Parathyroid adenoma (tissue), 2 donors: Measurements from ENCODE around the gene SUMF2.
"Not testable (repeated sequence)": the region's sequence is repeated elsewhere in the genome, so short reads cannot be mapped to it uniquely, and the experiment has no call there.

Experiments used
- H2AFZ ChIP-seq: fragments of 300-600 bp; sonication (generic); one replicate; pipeline ENCODE4 v1.7.0; 2017; ENCODE audit warnings: antibody characterized with exemption, mild to moderate bottlenecking
- H3K27ac ChIP-seq: fragments of 300-600 bp; sonication (generic); one replicate; pipeline ENCODE4 v1.7.0; 2017
- H3K27me3 ChIP-seq: fragments of 300-600 bp; sonication (generic); one replicate; pipeline ENCODE4 v1.7.0; 2017; ENCODE audit warnings: low read length; ENCODE audit not compliant: control insufficient read depth, insufficient read depth
- H3K36me3 ChIP-seq: fragments of 300-600 bp; sonication (generic); one replicate; pipeline ENCODE4 v1.7.0; 2017; ENCODE audit warnings: low read length; ENCODE audit not compliant: control insufficient read depth, insufficient read depth
- H3K4me1 ChIP-seq: fragments of 300-600 bp; sonication (generic); one replicate; pipeline ENCODE4 v1.7.0; 2017; ENCODE audit warnings: control low read depth
- H3K4me2 ChIP-seq: fragments of 300-600 bp; sonication (generic); one replicate; pipeline ENCODE4 v1.7.0; 2017; ENCODE audit warnings: low read length
- H3K4me3 ChIP-seq: fragments of 300-600 bp; sonication (generic); one replicate; pipeline ENCODE4 v1.7.0; 2017; ENCODE audit warnings: low read depth, low read length
- H3K79me2 ChIP-seq: fragments of 300-600 bp; sonication (generic); one replicate; pipeline ENCODE4 v1.7.0; 2017; ENCODE audit warnings: control low read depth
- H3K9ac ChIP-seq: fragments of 300-600 bp; sonication (generic); one replicate; pipeline ENCODE4 v1.7.0; 2017; ENCODE audit warnings: mild to moderate bottlenecking
- H3K9me3 ChIP-seq: fragments of 300-600 bp; sonication (generic); one replicate; pipeline ENCODE4 v1.7.0; 2017; ENCODE audit warnings: low read length; ENCODE audit not compliant: control insufficient read depth
- TF ChIP-seq, protein P1 (sequence below): fragments of 300-600 bp; sonication (generic); IDR thresholded peaks from one replicate; pipeline ENCODE4 v1.7.0; 2017; ENCODE audit warnings: antibody characterized with exemption, mild to moderate bottlenecking
- donor health status: primary hyperparathyroidism.

The SUMF2 gene

DNA sequence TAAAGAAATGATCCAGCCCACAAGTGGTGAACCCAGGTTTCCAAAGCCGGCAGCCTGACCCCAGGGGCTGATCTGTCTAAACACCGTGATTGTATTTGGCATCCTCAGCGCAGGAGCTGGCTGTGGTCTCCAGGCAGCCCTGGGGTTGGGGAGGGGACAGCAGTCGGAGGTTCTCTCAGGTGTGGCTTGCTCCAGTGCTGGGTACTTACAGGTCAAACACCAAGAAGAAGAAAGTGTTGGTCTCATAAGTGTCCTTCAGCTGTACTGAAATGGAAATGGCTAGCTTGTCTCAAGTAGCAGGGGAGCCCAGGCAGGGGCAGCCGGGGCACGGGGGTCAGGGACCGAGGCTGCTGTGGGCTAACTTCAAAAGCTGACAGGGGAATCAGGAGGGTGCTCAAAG, 22.7 kb downstream of the SUMF2 start:
- H3K9me3 ChIP-seq, result no peaks in the 10 kb centered on the region
- TF ChIP-seq, protein P1, sequence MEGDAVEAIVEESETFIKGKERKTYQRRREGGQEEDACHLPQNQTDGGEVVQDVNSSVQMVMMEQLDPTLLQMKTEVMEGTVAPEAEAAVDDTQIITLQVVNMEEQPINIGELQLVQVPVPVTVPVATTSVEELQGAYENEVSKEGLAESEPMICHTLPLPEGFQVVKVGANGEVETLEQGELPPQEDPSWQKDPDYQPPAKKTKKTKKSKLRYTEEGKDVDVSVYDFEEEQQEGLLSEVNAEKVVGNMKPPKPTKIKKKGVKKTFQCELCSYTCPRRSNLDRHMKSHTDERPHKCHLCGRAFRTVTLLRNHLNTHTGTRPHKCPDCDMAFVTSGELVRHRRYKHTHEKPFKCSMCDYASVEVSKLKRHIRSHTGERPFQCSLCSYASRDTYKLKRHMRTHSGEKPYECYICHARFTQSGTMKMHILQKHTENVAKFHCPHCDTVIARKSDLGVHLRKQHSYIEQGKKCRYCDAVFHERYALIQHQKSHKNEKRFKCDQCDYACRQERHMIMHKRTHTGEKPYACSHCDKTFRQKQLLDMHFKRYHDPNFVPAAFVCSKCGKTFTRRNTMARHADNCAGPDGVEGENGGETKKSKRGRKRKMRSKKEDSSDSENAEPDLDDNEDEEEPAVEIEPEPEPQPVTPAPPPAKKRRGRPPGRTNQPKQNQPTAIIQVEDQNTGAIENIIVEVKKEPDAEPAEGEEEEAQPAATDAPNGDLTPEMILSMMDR, result no peak
- H3K27ac ChIP-seq, result no peak overlapping the region
- no peak overlapping the region for H2AFZ ChIP-seq
- no peaks in the 10 kb centered on the region for H3K79me2 ChIP-seq
- H3K4me2 ChIP-seq, result no peak overlapping the region
- H3K4me3 ChIP-seq, result no peak overlapping the region
- no peaks in the 10 kb centered on the region for H3K27me3 ChIP-seq
- H3K36me3 ChIP-seq, result no peaks in the 10 kb centered on the region
- H3K4me1 ChIP-seq, result no peaks in the 10 kb centered on the region
- no peak overlapping the region for H3K9ac ChIP-seq

DNA sequence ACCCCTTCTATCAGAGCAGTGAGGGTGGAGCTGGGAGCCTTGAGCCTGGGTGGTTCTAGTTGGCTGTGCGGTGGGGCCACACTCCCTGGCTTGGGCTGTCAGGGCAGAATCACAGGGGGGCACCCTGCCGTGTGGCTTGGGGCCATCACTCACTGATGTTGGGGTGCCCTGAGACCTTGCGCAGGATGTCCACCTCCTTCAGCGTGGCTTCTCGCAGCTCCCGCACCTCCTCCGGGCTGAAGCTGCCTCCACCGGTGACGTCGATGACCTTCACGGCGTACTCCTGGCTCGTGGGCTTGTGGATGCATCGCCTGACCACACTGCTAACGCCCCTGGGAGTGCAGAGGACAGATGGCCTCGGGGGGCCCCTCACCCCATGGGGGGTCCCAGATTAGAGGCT, 23.4 kb downstream of the SUMF2 start:
- no peak overlapping the region for H3K4me2 ChIP-seq
- H3K9ac ChIP-seq, result no peak overlapping the region
- TF ChIP-seq, protein P1, result no peak
- H3K36me3 ChIP-seq, result no peaks in the 10 kb centered on the region
- no peaks in the 10 kb centered on the region for H3K9me3 ChIP-seq
- no peaks in the 10 kb centered on the region for H3K27me3 ChIP-seq
- H3K79me2 ChIP-seq, result no peaks in the 10 kb centered on the region
- peaks cover 4% of the 10 kb centered on the region for H3K4me1 ChIP-seq
- no peak overlapping the region for H2AFZ ChIP-seq
- H3K27ac ChIP-seq, result no peak overlapping the region
- no peak overlapping the region for H3K4me3 ChIP-seq

DNA sequence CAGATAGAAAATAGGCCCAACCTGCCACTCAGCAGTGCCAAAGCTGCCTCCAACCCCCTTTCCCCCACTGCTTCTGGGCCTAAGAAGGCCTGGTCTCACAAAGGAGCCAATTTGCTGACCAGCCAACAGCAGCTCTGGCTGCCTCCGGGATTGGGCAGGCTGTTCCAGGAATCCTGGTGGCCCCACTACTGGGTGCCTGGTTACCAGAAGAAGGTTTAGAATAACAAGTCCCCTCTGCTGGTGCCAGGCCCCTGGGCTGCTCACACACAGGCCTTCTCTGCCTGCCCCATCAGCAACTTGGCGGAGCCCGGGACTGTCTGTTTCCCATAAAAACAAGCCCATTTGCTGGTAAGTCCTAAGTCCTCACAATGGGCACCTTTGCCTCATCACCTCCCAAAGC, 27.5 kb downstream of the SUMF2 start:
- H3K4me2 ChIP-seq, result no peak overlapping the region
- H2AFZ ChIP-seq, result no peak overlapping the region
- no peaks in the 10 kb centered on the region for H3K79me2 ChIP-seq
- H3K4me1 ChIP-seq, result peaks cover 12% of the 10 kb centered on the region
- no peak overlapping the region for H3K27ac ChIP-seq
- no peaks in the 10 kb centered on the region for H3K9me3 ChIP-seq
- TF ChIP-seq, protein P1, result no peak
- no peaks in the 10 kb centered on the region for H3K36me3 ChIP-seq
- no peaks in the 10 kb centered on the region for H3K27me3 ChIP-seq
- H3K9ac ChIP-seq, result no peak overlapping the region
- H3K4me3 ChIP-seq, result no peak overlapping the region

DNA sequence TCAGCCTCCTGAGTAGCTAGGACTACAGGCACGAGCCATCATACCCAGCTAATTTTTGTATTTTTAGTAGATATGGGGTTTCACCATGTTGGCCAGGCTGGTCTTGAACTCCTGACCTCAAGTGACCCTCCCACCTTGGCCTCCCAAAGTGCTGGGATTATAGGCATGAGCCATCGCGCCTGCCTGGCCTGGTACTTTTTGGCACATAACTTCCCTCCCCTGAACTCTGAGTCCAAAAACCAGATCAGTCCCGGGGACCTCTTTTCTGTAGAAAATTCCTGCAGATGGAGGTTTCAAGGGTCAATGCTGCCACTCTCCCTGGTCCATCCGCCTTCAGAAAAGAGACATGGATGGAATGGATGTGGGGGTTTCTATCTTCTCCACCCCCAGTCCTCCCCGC, 28.3 kb downstream of the SUMF2 start:
- not testable (repeated sequence) for H3K79me2 ChIP-seq, H3K9me3 ChIP-seq, H3K4me3 ChIP-seq, H3K27me3 ChIP-seq, H3K36me3 ChIP-seq, H3K9ac ChIP-seq
- H3K27ac ChIP-seq, result peak overlapping the region; percentile 58
- peak overlapping the region; percentile 88 for H2AFZ ChIP-seq
- H3K4me2 ChIP-seq, result peak overlapping the region; percentile 28
- H3K4me1 ChIP-seq, result peaks cover 12% of the 10 kb centered on the region

DNA sequence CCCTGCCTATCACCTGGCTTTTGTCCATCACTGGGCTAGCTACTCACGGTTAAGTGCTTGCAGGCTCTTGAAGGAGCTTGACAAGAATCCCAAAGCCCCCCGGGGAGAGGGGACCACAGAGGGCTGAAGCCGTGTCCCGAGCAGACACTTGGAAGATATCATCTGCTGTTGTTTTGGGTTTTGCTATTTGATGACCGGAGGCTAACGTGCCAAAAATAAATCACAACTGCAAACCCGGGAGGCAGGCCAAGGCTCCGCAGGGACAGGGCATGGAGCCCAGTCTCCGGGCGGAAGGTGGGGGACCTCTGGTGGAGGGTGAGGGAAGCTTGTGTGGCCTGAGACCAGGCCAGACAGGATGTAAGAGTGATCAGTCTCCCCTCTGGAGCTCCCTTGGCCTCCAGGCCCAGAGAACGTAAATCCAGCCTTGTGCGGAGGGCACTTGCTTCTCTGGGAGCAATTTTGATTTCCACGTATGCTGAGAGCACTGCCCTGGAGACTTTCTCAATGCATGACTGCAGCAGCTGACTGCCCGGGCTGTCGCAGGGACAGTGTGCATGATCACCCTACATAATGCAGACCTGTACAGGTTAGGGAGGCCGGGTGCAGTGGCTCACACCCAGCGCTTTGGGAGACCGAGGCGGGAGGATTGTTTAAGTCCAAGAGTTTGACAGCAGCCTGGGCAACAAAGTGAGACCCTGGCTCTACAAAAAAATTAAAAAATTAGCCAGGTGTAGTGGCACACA, 28.9 kb downstream of the SUMF2 start, which contains the start of gene PHKG1:
Gene PHKG1, minus strand, starts transcription at position 164 of the 743 bp plus-strand sequence. CDS start 4,011 bp downstream, outside the sequence.
- Histone ChIP-seq H3K27ac (peak within 1 kb of the TSS; percentile 58), H3K9me3 (no peaks in the 10 kb centered on the region), H3K9ac (no peak within 1 kb of the TSS), H3K4me3 (no peak within 1 kb of the TSS), H3K4me1 (peaks cover 12% of the 10 kb centered on the region), H2AFZ (peak within 1 kb of the TSS; percentile 88), H3K79me2 (no peaks in the 10 kb centered on the region), H3K4me2 (peak within 1 kb of the TSS; percentile 28), H3K27me3 (no peaks in the 10 kb centered on the region), H3K36me3 (no peaks in the 10 kb centered on the region)
- TF ChIP-seq, protein P1, result peak; percentile 57
